ENCODE results near the gene PITPNC1. TPM values are rescaled to one million over a fixed set of nuclear protein-coding genes. Genes with fewer than 3 reads are reported as not detected.

PITPNC1 gene
- polyA plus RNA-seq, 1 donor from 2014 or later = 18.8 TPM

DNA sequence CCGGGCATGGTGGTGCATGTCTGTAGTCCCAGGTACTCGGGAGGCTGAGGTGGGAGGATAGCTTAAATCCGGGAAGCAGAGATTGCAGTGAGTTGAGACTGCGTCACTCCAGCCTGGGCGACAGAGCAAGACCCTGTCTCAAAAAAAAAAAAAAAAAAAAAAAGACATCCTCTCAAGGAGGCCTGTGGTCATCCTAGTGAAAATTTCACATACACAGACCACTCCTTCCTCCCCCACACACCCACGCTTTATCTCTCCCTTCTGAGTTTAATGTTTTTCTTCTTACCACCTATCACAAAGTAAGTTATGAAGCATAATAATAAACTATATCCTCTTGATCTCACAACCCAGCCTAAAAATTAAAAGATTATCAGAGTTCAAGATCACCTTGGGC, 339.3 kb downstream of the PITPNC1 start:
- H3K9me3 ChIP-seq (ENCODE audit: low read length) = no peaks in the 10 kb centered on the region
- no peaks in the 10 kb centered on the region for H3K9me2 ChIP-seq (ENCODE audit: insufficient read depth, low read length)
- peaks cover 3% of the 10 kb centered on the region for H3F3A ChIP-seq (ENCODE audit: insufficient read depth, low read length, poor library complexity, severe bottlenecking)
- H3K79me2 ChIP-seq (replicated peaks; ENCODE audit: insufficient read depth, low read length) = peaks cover 10% of the 10 kb centered on the region
- no peak overlapping the region for H3K4me3 ChIP-seq (ENCODE audit: low read length)
- H3K4me2 ChIP-seq (ENCODE audit: low read length) = no peak overlapping the region
- H3K36me3 ChIP-seq (ENCODE audit: insufficient read depth, low read length) = peaks cover 4% of the 10 kb centered on the region
- H3K27me3 ChIP-seq (ENCODE audit: insufficient read depth, low read depth, low read length) = no peaks in the 10 kb centered on the region
- H3K9ac ChIP-seq (ENCODE audit: low read length) = no peak overlapping the region
- no peaks in the 10 kb centered on the region for H4K20me1 ChIP-seq (ENCODE audit: insufficient read depth)
- no peak overlapping the region for H2AFZ ChIP-seq (ENCODE audit: low read depth, low read length)
- TF ChIP-seq, protein P1, sequence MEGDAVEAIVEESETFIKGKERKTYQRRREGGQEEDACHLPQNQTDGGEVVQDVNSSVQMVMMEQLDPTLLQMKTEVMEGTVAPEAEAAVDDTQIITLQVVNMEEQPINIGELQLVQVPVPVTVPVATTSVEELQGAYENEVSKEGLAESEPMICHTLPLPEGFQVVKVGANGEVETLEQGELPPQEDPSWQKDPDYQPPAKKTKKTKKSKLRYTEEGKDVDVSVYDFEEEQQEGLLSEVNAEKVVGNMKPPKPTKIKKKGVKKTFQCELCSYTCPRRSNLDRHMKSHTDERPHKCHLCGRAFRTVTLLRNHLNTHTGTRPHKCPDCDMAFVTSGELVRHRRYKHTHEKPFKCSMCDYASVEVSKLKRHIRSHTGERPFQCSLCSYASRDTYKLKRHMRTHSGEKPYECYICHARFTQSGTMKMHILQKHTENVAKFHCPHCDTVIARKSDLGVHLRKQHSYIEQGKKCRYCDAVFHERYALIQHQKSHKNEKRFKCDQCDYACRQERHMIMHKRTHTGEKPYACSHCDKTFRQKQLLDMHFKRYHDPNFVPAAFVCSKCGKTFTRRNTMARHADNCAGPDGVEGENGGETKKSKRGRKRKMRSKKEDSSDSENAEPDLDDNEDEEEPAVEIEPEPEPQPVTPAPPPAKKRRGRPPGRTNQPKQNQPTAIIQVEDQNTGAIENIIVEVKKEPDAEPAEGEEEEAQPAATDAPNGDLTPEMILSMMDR (IDR thresholded peaks at IDR 0.05; ENCODE audit: poor library complexity, severe bottlenecking) = no peak
- TF ChIP-seq RAD21 (conservative IDR thresholded peaks at IDR 0.05) (no peak), REST (IDR thresholded peaks at IDR 0.05; ENCODE audit: borderline replicate concordance) (no peak), POLR2AphosphoS5 (IDR thresholded peaks at IDR 0.05) (no peak), EZH2 (IDR thresholded peaks at IDR 0.05; ENCODE audit: borderline replicate concordance, insufficient read depth, low read length, poor library complexity, severe bottlenecking) (no peak), MXI1 (conservative IDR thresholded peaks at IDR 0.05; ENCODE audit: poor library complexity, severe bottlenecking) (no peak), TAF1 (IDR thresholded peaks at IDR 0.05; ENCODE audit: low read depth) (no peak), SMC3 (conservative IDR thresholded peaks at IDR 0.05; ENCODE audit: poor library complexity) (no peak), EP300 (conservative IDR thresholded peaks at IDR 0.05; ENCODE audit: poor library complexity, severe bottlenecking) (no peak)
- no peak overlapping the region for H3K27ac ChIP-seq (ENCODE audit: low read length)

GRCh38 chr17:67717192-67717623, 340.1 kb downstream of the PITPNC1 start:
- Histone ChIP-seq H3F3A (ENCODE audit: insufficient read depth, low read length, poor library complexity, severe bottlenecking) (peaks cover 3% of the 10 kb centered on the region), H4K20me1 (ENCODE audit: insufficient read depth) (no peaks in the 10 kb centered on the region), H2AFZ (ENCODE audit: low read depth, low read length) (peak overlapping the region; percentile 62), H3K9ac (ENCODE audit: low read length) (peak overlapping the region; percentile 65), H3K36me3 (ENCODE audit: insufficient read depth, low read length) (peaks cover 4% of the 10 kb centered on the region), H3K9me2 (ENCODE audit: insufficient read depth, low read length) (no peaks in the 10 kb centered on the region), H3K27me3 (ENCODE audit: insufficient read depth, low read depth, low read length) (no peaks in the 10 kb centered on the region), H3K4me3 (ENCODE audit: low read length) (peak overlapping the region; percentile 83), H3K27ac (ENCODE audit: low read length) (peak overlapping the region; percentile 58), H3K79me2 (replicated peaks; ENCODE audit: insufficient read depth, low read length) (peaks cover 10% of the 10 kb centered on the region), H3K4me2 (ENCODE audit: low read length) (peak overlapping the region; percentile 85), H3K9me3 (ENCODE audit: low read length) (no peaks in the 10 kb centered on the region)
- TF ChIP-seq, protein P1 (IDR thresholded peaks at IDR 0.05; ENCODE audit: poor library complexity, severe bottlenecking) = no peak
- no peak for TF ChIP-seq TAF1 (IDR thresholded peaks at IDR 0.05; ENCODE audit: low read depth)

Data from neural cell (in vitro differentiated cells).